GM12878 (cell line): ENCODE measurements around the gene DYDC2. TPM values are rescaled to one million over a fixed set of nuclear protein-coding genes. Genes with fewer than 3 reads are reported as not detected.

Experiments
- CEBPZ ChIP-seq: fragments of 150-350 bp; IDR thresholded peaks from 2 replicates; pipeline ENCODE4 v1.6.1; 2016; ENCODE audit warnings: low read depth, low read length
- CREB1 ChIP-seq: IDR thresholded peaks from 2 replicates; pipeline ENCODE4 v1.6.1; 2012; ENCODE audit warnings: low read depth, mild to moderate bottlenecking, inconsistent platforms
- ESRRA ChIP-seq: IDR thresholded peaks from 2 replicates; pipeline ENCODE4 v1.6.1; 2012; ENCODE audit warnings: mild to moderate bottlenecking, low read length, improper control_type of control experiment
- HDAC6 ChIP-seq: fragments of 200-600 bp; sonication (generic); IDR thresholded peaks from one replicate; pipeline ENCODE4 v1.8.0; 2017; ENCODE audit warnings: antibody characterized with exemption; ENCODE audit not compliant: unreplicated experiment
- JUNB ChIP-seq: IDR thresholded peaks from 2 replicates; pipeline ENCODE4 v1.6.1; 2016; ENCODE audit warnings: antibody characterized with exemption, mild to moderate bottlenecking
- MAX ChIP-seq: IDR thresholded peaks from 2 replicates; pipeline ENCODE4 v1.6.1; 2012; ENCODE audit warnings: low read depth, low read length, improper control_type of control experiment
- NBN ChIP-seq: fragments of 450-650 bp; IDR thresholded peaks from 2 replicates; pipeline ENCODE4 v1.6.1; 2016
- PAX8 ChIP-seq: fragments of 450-650 bp; IDR thresholded peaks from 2 replicates; pipeline ENCODE4 v1.6.1; 2017; ENCODE audit warnings: mild to moderate bottlenecking, moderate library complexity
- PBX3 ChIP-seq: IDR thresholded peaks from 2 replicates; pipeline ENCODE4 v1.6.1; 2011; ENCODE audit warnings: mild to moderate bottlenecking, low read depth, low read length, moderate library complexity; ENCODE audit not compliant: insufficient replicate concordance
- POLR2AphosphoS5 ChIP-seq: IDR thresholded peaks from 2 replicates; pipeline ENCODE4 v1.6.1; 2011; ENCODE audit warnings: mild to moderate bottlenecking, low read length, inconsistent platforms
- PRDM15 ChIP-seq: fragments of 450-650 bp; formaldehyde crosslinking; IDR thresholded peaks from 2 replicates; pipeline ENCODE4 v1.4.0; 2020; ENCODE audit warnings: mild to moderate bottlenecking, moderate library complexity
- RCOR1 ChIP-seq: conservative IDR thresholded peaks from 2 replicates; pipeline ENCODE4 v1.6.1; 2012; ENCODE audit warnings: low read depth, low read length, improper control_type of control experiment
- SMAD1 ChIP-seq: fragments of 450-650 bp; IDR thresholded peaks from 2 replicates; pipeline ENCODE4 v1.6.1; 2018; ENCODE audit warnings: mild to moderate bottlenecking, low read depth; ENCODE audit not compliant: partially characterized antibody
- SMC3 ChIP-seq: IDR thresholded peaks from 2 replicates; pipeline ENCODE4 v1.6.1; 2011; ENCODE audit warnings: low read length, improper control_type of control experiment, borderline replicate concordance
- STAT3 ChIP-seq: IDR thresholded peaks from 2 replicates; pipeline ENCODE4 v1.6.1; 2011; ENCODE audit warnings: low read depth, low read length, improper control_type of control experiment
- SUPT20H ChIP-seq: IDR thresholded peaks from 2 replicates; pipeline ENCODE4 v1.6.1; 2011; ENCODE audit warnings: low read depth, mild to moderate bottlenecking, low read length, moderate library complexity, borderline replicate concordance; ENCODE audit not compliant: control insufficient read depth
- TAF1 ChIP-seq: IDR thresholded peaks from 2 replicates; pipeline ENCODE4 v1.6.1; 2011; ENCODE audit warnings: mild to moderate bottlenecking, low read depth, low read length, borderline replicate concordance
- USF1 ChIP-seq: IDR thresholded peaks from 2 replicates; pipeline ENCODE4 v1.6.1; 2011; ENCODE audit warnings: borderline replicate concordance, low read depth, mild to moderate bottlenecking, moderate library complexity, mixed read lengths, low read length; ENCODE audit not compliant: insufficient read depth; ENCODE audit errors: extremely low read length
- YY1 ChIP-seq: IDR thresholded peaks from 2 replicates; pipeline ENCODE4 v1.6.1; 2011; ENCODE audit warnings: low read depth, mild to moderate bottlenecking, low read length
- ZNF207 ChIP-seq: fragments of 450-650 bp; IDR thresholded peaks from 2 replicates; pipeline ENCODE4 v1.6.1; 2014; ENCODE audit warnings: antibody characterized with exemption, mild to moderate bottlenecking, borderline replicate concordance
- ZNF622 ChIP-seq: fragments of 450-650 bp; IDR thresholded peaks from 2 replicates; pipeline ENCODE4 v1.6.1; 2017; ENCODE audit warnings: mild to moderate bottlenecking, inconsistent platforms
- polyA plus RNA-seq, 11 experiments: library from polyadenylated mRNA; depleted of rRNA in 4 of 11; unstranded in 6 of 11; stranded (reverse) in 5 of 11; fragments of >200 nt; fragmentation: Nextera tagmentation in 4 of 11; fragmentation: Illumina TruSeq in 1 of 11; extraction: Ambion mirVana in 4 of 11; extraction: Trizol in 1 of 11; gene quantifications; 1 replicate in 1 of 11; 2 replicates in 10 of 11; pipeline versions ENCODE4 v1.2.1 to v1.2.3, GENCODE V29; 2011 to 2016; ENCODE audit warnings: inconsistent platforms in 2 of 11, missing spikeins in 2 of 11, low read depth in 1 of 11
- total RNA-seq, 4 experiments: library from RNA; depleted of rRNA in 3 of 4; stranded (reverse); fragments of >200 nt in 3 of 4; fragmentation: Illumina TruSeq in 1 of 4; extraction: Trizol in 1 of 4; gene quantifications; 2 replicates each; pipeline versions ENCODE4 v1.2.1 to v1.2.3, GENCODE V29; 2013 to 2021

The DYDC2 gene
- total and polyA plus RNA-seq, 10 of the 15 experiments (the other 5 are each of a cell fraction or from before 2014, with no cell fraction given), result 0.18 TPM; not detected in 9

- TF ChIP-seq PRDM15, result no peak
- TF ChIP-seq PAX8, result no peak
- TF ChIP-seq USF1, result peak; percentile 88
- no peak for TF ChIP-seq SUPT20H
- TF ChIP-seq HDAC6, result no peak
- no peak for TF ChIP-seq SMAD1
- TF ChIP-seq ZNF622, result no peak
- peak; percentile 22; the same call in 1 of the 2 replicates for TF ChIP-seq MAX
- no peak for TF ChIP-seq NBN
- no peak for TF ChIP-seq SMC3
- TF ChIP-seq ZNF207, result no peak
- TF ChIP-seq RCOR1, result no peak
- TF ChIP-seq POLR2AphosphoS5, result no peak
- TF ChIP-seq PBX3, result no peak
- no peak for TF ChIP-seq STAT3
- TF ChIP-seq CEBPZ, result no peak
- no peak for TF ChIP-seq ESRRA
- no peak; the same call in 1 of the 2 replicates for TF ChIP-seq TAF1
- TF ChIP-seq CREB1, result no peak
- TF ChIP-seq JUNB, result no peak
- no peak for TF ChIP-seq YY1
Measured at GRCh38 chr10:80408242-80409101, 51.9 kb downstream of the DYDC2 start, which contains the start of gene PRXL2A (continued).
